Dermis blood vessel endothelial cell (primary cell): Measurements from ENCODE around the gene C19orf12. TPM values are rescaled to one million over a fixed set of nuclear protein-coding genes. Genes with fewer than 3 reads are reported as not detected.

Experiments used
- DNase-seq: peaks from one replicate; pipeline ENCODE4 v3.0.0; 2010
- total RNA-seq: library from RNA; depleted of rRNA; stranded (reverse); fragments of >200 nt; gene quantifications from 2 replicates; pipeline ENCODE4 v1.2.3, GENCODE V29; 2014

The C19orf12 gene
- 25.7 and 29.8 TPM in 2 replicates for total RNA-seq

- peak; percentile 44 for DNase-seq
Measured at GRCh38 chr19:29714953-29715700, at the start of gene C19orf12. TSS of gene C19orf12 (minus strand) at chr19:29715261. CDS start at chr19:29708413, 6,848 bp downstream.

DNA sequence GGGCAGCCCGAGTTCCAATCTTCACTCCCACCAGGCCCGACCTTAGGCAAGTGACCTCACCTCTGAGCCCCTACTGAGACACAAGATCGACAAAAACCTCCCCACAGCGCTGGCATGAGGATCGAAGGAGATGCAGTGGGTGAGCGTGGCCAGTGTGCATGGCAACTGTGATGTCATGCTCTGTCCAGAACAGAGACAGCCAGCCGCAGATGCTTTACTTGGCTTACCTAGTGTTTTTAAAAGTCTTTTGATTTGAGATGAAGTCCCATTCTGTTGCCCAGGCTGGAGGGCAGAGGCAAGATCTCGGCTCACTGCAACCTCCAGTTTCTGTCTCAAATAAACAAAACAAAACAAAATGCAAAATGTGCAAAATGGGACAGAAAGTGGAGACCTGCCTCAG is 49.3 kb upstream of the C19orf12 start:
- no peak for DNase-seq

DNA sequence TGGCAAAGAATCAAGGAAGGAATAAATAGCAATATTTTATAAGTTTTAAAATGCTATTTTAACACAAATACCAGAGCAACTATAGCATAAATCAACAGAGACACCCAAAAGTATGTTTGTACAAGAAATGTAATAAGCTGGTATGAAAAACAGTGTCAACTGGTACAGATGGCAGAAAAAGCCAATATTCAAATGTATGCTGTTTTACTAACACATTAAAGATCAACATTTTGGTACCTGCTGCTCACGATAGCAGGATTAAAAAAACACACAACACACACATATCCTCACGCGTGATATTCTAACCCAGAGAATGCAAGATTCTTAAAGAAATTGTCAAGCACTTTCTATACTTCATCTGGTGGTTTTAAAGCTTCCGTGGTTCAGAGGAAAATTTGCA is 48.1 kb upstream of the C19orf12 start:
- no peak for DNase-seq

- no peak for DNase-seq
Measured at GRCh38 chr19:29761575-29762232, 46.6 kb upstream of the C19orf12 start.

DNA sequence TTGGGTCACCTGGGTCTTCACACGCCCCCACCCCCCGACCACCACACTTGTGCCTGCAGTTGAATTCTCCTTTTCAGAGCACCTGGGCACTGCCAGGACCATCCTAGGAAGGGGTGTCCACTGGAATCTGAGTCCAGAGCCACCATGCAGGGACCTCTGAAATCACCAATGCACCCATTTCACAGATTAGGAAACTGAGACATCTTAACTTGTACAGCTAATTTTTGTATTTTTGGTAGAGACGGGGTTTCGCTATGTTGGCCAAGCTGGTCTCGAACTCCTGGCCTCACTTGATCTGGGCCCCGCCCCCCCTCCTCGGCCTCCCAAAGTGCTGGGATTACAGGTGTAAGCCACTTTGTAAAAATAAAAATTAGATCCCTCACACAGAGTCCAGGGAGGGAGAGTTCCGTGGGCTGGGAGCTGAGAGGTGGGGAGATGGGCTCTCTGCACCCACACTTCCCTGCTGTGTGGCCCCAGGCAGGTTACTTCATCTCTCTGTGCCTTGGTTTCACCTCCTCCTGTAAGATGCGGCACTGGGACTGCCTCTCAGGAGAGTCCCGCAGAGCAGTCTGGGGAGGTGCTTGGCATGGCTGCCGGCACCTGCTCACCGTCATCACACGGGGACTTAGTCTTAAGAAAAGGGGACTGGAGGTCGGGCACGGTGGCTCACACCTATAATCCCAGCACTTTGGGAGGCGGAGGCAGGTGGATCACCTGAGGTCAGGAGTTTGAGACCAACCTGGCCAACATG is 45.9 kb upstream of the C19orf12 start:
- DNase-seq: no peak

DNA sequence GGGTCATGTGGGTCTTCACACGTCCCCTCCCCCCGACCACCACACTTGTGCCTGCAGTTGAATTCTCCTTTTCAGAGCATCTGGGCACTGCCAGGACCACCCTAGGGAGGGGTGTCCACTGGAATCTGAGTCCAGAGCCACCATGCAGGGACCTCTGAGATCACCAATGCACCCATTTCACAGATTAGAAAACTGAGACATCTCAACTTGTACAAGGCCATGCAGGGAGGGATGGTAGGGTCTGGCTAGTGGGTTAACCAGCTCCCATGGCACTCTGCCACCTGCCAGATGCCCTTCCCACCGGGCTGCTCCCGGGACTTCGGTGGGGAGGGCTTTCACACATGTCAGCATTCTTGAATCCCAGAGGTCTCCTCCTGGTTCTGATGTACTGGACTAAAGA is 44.3 kb upstream of the C19orf12 start:
- DNase-seq: no peak

- DNase-seq: no peak
Measured at GRCh38 chr19:29758863-29759262, 43.8 kb upstream of the C19orf12 start.

GRCh38 chr19:29757551-29757950 is 42.5 kb upstream of the C19orf12 start:
- no peak for DNase-seq

GRCh38 chr19:29753934-29754305 is 38.9 kb upstream of the C19orf12 start:
- no peak for DNase-seq

DNA sequence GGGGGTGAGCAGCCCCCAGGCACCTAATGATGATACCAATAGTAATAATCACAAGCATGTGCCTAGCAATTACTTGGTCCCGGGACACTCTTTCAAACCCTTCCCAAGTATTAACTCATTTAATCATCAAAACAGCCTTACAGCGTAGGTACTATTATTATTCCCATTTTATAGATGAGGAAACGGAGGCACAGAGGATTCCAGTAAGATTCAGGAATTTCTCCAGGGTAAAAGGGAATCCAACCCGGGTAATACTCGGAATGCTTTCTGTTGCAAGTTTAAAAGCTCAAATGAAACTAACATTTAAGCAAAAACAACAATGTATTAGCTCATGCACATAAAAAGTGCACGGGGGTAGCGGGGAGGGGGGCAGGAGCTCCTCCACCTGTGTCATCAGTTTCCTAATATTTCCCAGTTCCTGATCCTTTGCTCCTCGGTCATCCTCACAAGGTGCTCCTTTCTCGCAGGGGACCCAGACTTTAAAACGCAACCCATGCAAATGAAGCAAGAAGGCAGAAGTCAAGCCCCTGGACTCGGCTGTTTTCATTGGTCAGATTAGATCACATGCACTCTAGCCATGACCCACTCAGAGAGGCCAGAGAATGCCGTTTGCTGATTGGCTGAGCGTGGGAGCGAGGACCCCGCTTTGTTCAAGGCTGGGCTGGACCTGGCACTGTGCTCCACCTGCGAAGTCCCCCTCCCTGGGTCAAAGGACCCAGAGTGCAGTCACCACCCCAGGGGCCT is 38.3 kb upstream of the C19orf12 start:
- no peak for DNase-seq

DNA sequence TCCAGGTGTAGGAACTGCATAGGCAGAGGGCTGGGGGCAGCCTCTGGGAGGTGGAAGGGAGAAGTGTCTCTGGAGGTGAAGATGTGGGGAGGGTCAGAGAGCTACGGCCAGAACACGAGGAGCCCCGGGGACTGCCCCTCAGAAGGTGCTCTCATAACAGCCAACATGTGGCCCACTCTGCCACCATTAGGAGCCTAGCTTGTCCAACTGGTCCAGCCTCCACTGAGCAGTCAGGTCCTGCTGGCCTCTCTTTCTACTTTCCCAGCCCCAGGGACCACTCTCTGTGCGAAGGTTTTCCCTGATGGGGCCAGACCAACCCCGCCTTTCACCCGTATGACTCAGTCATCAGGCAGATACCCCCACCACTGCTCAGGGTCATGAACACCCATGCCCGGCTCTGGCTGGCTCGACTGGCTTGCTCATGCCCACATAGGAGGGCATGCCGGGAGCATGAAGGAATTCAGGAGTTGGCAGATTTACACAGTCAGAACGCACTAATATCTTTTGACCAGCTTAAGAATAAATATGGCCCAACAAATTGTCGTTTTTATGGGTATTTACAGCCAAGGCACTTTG is 37.5 kb upstream of the C19orf12 start:
- DNase-seq: no peak

- no peak for DNase-seq
Measured at GRCh38 chr19:29751932-29752331, 36.9 kb upstream of the C19orf12 start.

GRCh38 chr19:29750001-29750400 is 34.9 kb upstream of the C19orf12 start:
- DNase-seq: no peak

DNA sequence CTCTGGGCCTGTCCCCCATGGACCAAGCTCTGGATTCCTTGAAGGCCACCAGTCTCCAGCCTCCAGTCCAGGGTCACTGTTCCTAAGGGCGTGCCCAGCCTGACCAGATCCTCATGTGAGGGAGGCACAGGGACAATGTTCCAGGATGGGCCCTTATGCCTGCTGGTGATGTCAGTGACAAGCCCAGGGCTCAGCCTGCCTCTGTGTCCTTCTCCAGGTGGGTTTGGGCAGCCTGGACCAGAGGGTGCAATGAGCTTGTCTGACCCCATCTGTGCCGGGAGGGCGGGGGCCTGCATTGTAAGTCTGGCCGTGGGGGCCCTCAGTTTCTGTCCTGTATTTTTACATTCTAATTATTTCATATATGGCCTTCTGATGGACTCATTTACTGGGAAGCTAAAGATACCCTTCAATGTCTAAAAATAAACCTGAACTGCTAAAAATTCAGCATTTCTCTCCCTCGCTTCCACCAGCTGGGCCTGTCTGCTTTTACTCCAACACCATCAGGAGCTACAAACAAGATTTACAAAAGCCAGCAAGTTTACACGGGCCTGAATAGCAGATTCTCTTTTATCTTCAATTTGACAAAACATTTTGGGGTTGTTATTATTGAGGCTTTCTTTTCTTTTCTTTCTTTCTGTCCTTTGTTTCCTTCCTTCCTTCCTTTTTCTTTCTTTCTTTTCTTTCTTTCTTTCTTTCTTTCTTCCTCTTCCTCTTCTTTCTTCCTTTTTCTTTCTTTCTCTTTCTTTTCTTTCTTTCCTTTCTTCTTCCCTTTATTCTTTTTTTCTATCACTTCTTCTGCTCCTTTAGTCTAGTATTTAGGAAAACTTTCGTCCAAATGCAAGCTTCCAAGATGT is 34.2 kb upstream of the C19orf12 start:
- DNase-seq: no peak

DNA sequence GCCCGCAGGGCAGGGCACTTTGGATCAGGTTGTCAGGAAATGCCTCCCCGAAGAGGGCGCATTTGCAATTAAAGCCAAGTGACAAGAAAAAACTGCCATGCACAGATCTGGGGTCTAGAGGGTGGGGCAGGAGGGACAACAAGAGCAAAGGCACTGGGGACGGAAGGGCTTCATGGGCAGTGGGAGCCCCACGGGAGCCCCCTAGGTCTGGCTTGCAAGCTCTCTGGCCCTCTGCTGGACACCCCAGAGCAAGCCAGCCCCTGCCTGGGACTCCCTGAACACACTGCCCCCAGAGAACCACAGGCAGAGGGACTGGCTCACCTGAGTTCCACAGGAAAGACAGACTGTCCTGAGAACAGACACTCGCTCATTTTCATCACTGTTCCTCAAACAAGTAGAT is 30.2 kb upstream of the C19orf12 start:
- no peak for DNase-seq

DNA sequence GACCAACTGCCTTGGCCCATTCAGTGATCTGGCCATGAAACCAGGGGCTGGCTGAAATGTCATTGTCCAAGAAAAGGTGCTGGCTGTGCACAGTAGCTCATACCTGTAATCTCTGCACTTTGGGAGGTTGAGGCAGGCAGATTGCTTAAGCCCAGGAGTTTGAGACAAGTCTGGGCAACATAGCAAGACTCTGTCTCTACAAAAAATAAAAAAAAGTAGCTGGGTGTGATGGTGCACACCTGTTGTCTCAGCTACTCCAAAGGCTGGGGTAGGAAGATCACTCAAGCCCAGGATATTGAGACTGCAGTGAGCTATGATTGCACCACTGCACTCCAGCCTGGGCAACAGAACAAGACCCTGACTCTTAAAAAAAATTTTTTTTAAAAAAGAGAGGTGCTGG is 28.6 kb upstream of the C19orf12 start:
- DNase-seq: no peak

DNA sequence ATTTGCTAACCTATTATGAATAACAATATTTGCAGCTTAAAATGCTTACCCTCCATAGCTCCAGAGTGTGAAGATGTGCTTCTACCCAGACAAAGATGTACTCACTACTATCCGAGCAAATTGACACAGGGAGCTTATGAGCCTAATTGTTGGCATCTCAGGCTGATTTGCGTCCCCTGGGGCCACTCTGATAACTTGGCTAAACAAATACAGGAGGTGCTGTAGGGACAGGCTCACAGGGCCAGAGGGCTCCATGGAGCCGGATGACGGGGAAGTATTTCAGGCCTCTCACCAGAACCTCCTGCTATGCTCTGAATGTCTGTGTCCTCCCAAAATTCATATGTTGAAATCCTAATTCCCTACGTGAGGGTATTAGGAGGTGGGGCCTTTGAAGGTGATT is 26.7 kb upstream of the C19orf12 start:
- no peak for DNase-seq

DNA sequence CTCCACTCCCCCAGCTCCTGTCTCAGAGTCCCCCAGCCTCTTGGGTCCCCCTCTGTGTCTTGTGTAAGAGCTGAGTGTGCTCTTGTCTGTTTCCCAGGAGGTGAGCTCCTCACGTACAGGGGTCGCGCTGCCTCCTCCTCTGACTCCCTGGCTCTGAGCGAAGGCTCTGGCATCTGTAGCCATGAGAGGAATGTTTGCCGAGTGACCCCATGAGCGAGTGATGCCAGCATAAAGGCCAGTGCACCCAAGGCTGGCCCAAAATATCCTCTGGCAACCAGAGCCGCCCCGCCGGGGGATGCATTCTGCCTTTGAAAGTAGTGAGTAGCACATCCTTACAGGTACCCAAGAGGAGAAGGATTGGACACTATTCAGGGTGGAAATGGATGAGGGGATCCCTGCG is 26.2 kb upstream of the C19orf12 start:
- no peak for DNase-seq

DNA sequence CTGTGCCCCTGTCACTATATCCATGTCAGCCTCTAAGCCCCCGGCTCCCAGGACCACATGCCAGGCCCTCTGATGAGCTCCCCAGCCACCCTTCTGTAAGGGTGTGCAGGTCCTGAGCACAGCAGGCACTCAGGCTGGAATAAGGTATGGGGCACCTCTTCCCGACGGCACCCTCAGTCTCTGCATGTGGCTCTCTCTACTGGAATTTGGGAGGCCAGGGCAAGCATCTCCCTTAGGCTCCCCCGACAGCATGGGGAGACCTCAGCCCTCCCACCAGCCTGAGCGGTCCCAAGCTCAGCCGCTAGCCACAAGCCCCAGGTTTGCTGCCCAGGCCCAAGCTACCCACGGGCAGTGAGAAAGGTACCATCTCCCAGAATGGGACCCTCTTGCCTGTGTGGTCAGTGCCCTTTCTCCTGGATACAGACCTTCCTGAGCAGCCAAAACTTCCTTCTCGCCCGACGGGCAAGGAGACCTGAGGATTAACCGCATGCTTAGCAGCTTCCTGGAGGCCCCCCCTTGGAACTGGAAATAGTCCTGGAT is 22.5 kb upstream of the C19orf12 start:
- DNase-seq: no peak

GRCh38 chr19:29735829-29736228 is 20.8 kb upstream of the C19orf12 start:
- no peak for DNase-seq

DNA sequence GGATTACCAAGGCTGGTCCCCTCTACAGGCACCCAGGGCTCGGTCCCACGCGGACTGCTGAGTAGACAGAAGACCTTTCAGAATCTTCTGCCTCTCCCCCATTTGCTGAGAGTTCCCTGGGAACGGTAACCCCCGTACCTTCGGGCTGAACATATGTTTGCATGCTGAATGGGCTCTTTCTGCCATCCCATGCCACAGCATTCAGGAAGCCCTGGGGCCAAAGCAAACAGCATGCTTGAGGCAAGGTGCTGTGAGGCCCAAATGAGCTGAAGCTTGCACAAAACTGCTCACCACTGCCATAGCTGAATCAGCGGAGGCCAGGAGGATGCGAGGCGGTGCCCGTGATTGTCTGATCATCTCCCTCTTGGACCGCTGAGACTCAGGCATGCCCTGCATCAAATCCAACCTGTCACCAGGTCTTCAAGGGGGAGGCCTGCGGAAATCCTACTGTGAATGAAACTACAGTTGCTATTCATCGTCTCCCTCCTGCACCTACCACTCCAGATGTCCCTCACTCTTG is 16.3 kb upstream of the C19orf12 start:
- no peak for DNase-seq
